Glutamatergic neuron (in vitro differentiated cells): ENCODE data around the gene GNB1. TPM values are rescaled to one million over a fixed set of nuclear protein-coding genes. Genes with fewer than 3 reads are reported as not detected.

ENCODE experiments used
- DNase-seq: peaks from one replicate; pipeline ENCODE4 v3.0.0; 2022
- H3K27ac Mint-ChIP-seq: one replicate; pipeline ENCODE4 v1.8.0; 2020; ENCODE audit warnings: mild to moderate bottlenecking, mixed read lengths, inconsistent platforms; ENCODE audit not compliant: unreplicated experiment
- H3K27me3 Mint-ChIP-seq: one replicate; pipeline ENCODE4 v1.8.0; 2020; ENCODE audit warnings: mild to moderate bottlenecking, moderate library complexity, mixed read lengths, inconsistent platforms; ENCODE audit not compliant: unreplicated experiment
- H3K36me3 Mint-ChIP-seq: one replicate; pipeline ENCODE4 v1.8.0; 2020; ENCODE audit warnings: mild to moderate bottlenecking, mixed read lengths, inconsistent platforms; ENCODE audit not compliant: unreplicated experiment
- H3K4me1 Mint-ChIP-seq: one replicate; pipeline ENCODE4 v1.8.0; 2020; ENCODE audit warnings: mild to moderate bottlenecking, low read depth, mixed read lengths, inconsistent platforms; ENCODE audit not compliant: unreplicated experiment
- H3K4me3 Mint-ChIP-seq: one replicate; pipeline ENCODE4 v1.8.0; 2020; ENCODE audit warnings: mild to moderate bottlenecking, mixed read lengths, inconsistent platforms; ENCODE audit not compliant: unreplicated experiment
- H3K9me3 Mint-ChIP-seq: one replicate; pipeline ENCODE4 v1.8.0; 2020; ENCODE audit warnings: mild to moderate bottlenecking, moderate library complexity, mixed read lengths, inconsistent platforms; ENCODE audit not compliant: unreplicated experiment
- total RNA-seq: library from RNA; stranded (reverse); fragmentation: NEBNext Ultra II Directional; extraction: Animal tissue kit (Norgen Biotek cat#: 25700); gene quantifications from one replicate; pipeline ENCODE4 v1.2.1, GENCODE V29; 2021; ENCODE audit not compliant: unreplicated experiment
- TF ChIP-seq, protein P1 (sequence below): fragments of 200-600 bp; sonication (generic); IDR thresholded peaks from one replicate; pipeline ENCODE4 v1.5.0; 2021; ENCODE audit not compliant: partially characterized antibody, unreplicated experiment

GNB1 gene
- total RNA-seq, 1 donor from 2014 or later, result 734 TPM

DNA sequence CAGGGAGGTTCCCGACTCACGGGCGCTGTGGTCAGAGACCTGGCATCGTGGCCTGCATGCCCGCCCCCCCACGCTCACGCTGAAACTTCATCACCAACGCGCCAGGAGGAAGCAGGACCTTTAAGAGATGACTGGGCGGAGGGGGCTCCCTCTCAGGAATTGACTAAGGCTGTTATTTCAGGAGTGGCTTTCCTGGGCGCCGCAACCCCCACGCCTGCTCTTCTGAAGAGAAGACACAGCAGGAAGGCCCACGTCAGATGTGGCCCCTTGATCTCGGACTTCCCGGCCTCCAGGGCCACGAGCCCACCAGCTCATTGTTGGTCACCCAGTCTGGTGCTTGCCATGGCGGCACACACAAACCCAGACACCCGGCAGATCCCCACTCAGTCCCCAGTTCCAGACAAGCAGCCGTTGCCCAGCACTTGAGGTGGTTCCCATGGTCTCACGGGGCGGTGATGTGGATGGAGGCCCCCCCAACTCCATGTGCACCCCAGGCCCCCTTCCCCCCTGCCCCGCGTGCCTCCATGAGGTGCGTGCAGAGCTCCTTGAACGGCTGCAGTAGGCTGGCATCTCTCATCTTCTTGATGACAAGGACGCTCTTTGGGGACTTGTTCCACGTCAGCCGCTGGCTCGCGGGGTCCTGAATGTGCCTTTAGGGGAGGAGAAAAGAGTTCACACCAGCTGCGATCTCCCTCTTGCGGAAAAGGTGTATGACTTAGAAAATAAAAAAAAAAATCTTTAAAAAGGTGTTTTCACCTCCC lies 134.0 kb downstream of the GNB1 start:
- no peak for DNase-seq
- peaks cover 4% of the 10 kb centered on the region for H3K9me3 Mint-ChIP-seq
- H3K27me3 Mint-ChIP-seq, result peaks cover 8% of the 10 kb centered on the region
- no peak overlapping the region for H3K27ac Mint-ChIP-seq
- TF ChIP-seq, protein P1, sequence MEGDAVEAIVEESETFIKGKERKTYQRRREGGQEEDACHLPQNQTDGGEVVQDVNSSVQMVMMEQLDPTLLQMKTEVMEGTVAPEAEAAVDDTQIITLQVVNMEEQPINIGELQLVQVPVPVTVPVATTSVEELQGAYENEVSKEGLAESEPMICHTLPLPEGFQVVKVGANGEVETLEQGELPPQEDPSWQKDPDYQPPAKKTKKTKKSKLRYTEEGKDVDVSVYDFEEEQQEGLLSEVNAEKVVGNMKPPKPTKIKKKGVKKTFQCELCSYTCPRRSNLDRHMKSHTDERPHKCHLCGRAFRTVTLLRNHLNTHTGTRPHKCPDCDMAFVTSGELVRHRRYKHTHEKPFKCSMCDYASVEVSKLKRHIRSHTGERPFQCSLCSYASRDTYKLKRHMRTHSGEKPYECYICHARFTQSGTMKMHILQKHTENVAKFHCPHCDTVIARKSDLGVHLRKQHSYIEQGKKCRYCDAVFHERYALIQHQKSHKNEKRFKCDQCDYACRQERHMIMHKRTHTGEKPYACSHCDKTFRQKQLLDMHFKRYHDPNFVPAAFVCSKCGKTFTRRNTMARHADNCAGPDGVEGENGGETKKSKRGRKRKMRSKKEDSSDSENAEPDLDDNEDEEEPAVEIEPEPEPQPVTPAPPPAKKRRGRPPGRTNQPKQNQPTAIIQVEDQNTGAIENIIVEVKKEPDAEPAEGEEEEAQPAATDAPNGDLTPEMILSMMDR, result no peak
- H3K36me3 Mint-ChIP-seq, result no peaks in the 10 kb centered on the region
- peaks cover 4% of the 10 kb centered on the region for H3K4me1 Mint-ChIP-seq
- H3K4me3 Mint-ChIP-seq, result no peak overlapping the region

DNA sequence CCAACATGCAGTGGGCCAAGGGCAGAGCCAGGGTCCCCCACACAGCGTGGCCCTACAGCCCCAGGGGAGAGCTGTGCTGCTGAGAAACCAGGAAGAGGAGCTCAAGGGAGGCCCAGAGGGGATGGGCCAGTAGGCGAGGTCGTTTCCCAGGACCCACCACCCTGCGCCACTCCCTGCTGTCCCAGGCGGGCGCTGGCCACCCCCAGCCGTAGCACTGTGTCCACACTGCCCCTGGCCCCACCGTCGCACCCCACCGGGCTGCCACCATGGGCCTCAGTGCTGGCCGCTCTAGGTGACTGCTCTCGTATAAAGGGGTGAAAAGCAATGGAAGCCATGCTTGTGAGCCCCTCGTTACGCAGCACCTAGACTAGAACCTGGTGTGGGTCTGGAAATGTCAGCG lies 135.0 kb downstream of the GNB1 start:
- Mint-ChIP-seq H3K9me3 (peaks cover 4% of the 10 kb centered on the region), H3K4me3 (no peak overlapping the region), H3K27me3 (peaks cover 8% of the 10 kb centered on the region), H3K27ac (no peak overlapping the region), H3K36me3 (no peaks in the 10 kb centered on the region), H3K4me1 (peaks cover 4% of the 10 kb centered on the region)
- DNase-seq, result no peak
- TF ChIP-seq, protein P1, result no peak

DNA sequence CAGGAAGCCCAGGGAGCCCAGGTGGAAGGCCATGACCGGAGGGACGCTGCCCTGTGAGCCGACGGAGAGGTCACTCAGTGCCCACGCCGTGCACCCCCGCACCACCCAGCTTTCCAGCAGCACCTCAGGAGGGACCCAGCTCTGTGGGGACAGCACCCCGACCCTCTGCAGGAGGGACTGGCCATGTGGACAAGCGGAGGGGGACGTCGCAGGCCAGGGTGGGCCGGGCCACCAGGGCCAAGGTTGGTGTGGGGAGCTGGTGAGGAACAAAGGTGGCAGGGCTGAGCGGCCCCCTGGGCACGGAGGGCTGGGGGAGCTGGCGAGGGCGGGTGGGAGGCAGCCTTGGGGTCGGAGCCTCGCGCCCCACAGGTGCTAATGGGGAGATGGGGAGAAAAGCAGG lies 135.5 kb downstream of the GNB1 start:
- H3K4me1 Mint-ChIP-seq, result peaks cover 4% of the 10 kb centered on the region
- H3K36me3 Mint-ChIP-seq, result no peaks in the 10 kb centered on the region

DNA sequence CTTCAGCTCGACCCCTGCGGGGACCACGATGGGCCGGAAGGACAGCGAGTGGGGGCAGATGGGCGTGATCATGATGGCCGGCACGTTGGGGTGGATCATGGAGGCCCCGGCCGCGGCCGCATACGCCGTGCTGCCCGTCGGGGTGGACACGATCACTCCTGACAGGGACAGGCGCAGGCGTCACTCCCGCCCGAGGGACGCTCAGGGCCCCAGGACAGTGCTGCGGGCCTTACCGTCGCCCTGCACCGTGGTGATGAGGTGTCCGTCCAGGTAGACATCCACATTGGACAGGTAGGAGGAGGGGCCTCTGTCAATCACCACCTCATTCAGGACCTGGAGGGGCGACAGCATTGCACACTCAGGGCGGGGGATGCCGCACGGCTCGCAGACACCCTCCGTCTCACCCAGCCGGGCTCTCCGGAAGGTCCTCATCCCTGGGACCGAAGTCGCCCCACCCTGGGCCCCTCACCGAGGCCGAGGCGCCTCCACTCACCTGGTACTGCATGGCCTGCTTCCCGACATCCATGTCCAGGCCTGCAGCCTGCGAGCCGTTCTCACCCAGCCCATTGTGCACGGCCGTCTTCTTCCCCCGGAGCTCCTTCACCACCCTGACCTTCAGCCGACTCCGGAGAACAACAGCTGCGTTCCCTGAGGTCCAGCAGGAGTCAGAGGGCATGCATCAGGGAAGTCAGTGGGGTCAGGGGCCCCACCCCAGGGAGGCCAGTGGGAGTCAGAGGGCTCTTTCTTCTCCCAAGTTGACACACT lies 136.7 kb downstream of the GNB1 start:
- H3K9me3 Mint-ChIP-seq, result peaks cover 6% of the 10 kb centered on the region
- H3K27ac Mint-ChIP-seq, result no peak overlapping the region
- no peak for DNase-seq
- peaks cover 6% of the 10 kb centered on the region for H3K4me1 Mint-ChIP-seq
- TF ChIP-seq, protein P1, result no peak
- peaks cover 8% of the 10 kb centered on the region for H3K27me3 Mint-ChIP-seq
- no peaks in the 10 kb centered on the region for H3K36me3 Mint-ChIP-seq
- no peak overlapping the region for H3K4me3 Mint-ChIP-seq

More for the DNA sequence above, 135.5 kb downstream of the GNB1 start:
- Mint-ChIP-seq H3K27me3 (peaks cover 8% of the 10 kb centered on the region), H3K4me3 (no peak overlapping the region), H3K27ac (no peak overlapping the region), H3K9me3 (peaks cover 4% of the 10 kb centered on the region)
- TF ChIP-seq, protein P1, result no peak
- DNase-seq, result no peak

DNA sequence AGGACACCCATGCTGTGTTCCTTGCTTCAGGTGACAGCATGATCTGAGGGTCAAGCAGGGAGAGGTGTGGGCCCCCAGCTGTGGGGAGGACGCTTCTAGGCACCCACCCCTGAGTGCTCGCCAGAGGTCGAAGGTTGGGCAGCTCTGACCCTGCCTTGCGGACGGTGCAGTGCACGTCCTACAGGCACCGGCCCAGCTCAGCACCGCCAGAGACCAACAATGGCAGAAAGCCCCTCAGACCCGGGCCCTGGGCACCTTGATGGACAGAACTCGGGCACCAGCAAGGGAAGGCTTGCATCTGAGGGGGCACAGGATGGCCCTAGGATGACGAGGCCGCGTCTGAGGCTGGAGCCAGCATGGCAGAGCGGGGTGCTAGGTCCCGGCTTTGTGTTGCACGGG lies 137.3 kb downstream of the GNB1 start:
- H3K27me3 Mint-ChIP-seq, result peaks cover 8% of the 10 kb centered on the region
- H3K4me1 Mint-ChIP-seq, result peaks cover 8% of the 10 kb centered on the region
- H3K36me3 Mint-ChIP-seq, result no peaks in the 10 kb centered on the region
- no peak for DNase-seq
- peaks cover 5% of the 10 kb centered on the region for H3K9me3 Mint-ChIP-seq
- H3K4me3 Mint-ChIP-seq, result no peak overlapping the region
- no peak overlapping the region for H3K27ac Mint-ChIP-seq
- TF ChIP-seq, protein P1, result no peak
